Measurements from ENCODE around the gene WDR53. TPM values are rescaled to one million over a fixed set of nuclear protein-coding genes. Genes with fewer than 3 reads are reported as not detected.
"Not testable (repeated sequence)": the region's sequence is repeated elsewhere in the genome, so short reads cannot be mapped to it uniquely, and the experiment has no call there.

The WDR53 gene
- total RNA-seq, 1 donor from 2014 or later = 9.5 TPM

GRCh38 chr3:196523841-196524240 is 44.5 kb downstream of the WDR53 start:
- DNase-seq = no peak
- no peak overlapping the region for H3K4me3 ChIP-seq
- H3K36me3 ChIP-seq = no peaks in the 10 kb centered on the region
- H3K9me3 ChIP-seq = peaks cover 23% of the 10 kb centered on the region
- peaks cover 5% of the 10 kb centered on the region for H3K4me1 ChIP-seq
- ATAC-seq = no peak
- intact Hi-C loops (cut with DNase I) = no loop called here
- no peak for TF ChIP-seq CTCF (IDR thresholded peaks at IDR 0.05)
- H3K27me3 ChIP-seq (ENCODE audit: low read depth) = no peaks in the 10 kb centered on the region
- H3K27ac ChIP-seq = no peak overlapping the region

GRCh38 chr3:196521291-196521690 is 47.1 kb downstream of the WDR53 start:
- H3K27ac ChIP-seq; H3K4me3 ChIP-seq; ATAC-seq; DNase-seq; H3K4me1 ChIP-seq; H3K27me3 ChIP-seq (ENCODE audit: low read depth); H3K36me3 ChIP-seq; intact Hi-C loops (cut with DNase I): not testable (repeated sequence)
- peaks cover 35% of the 10 kb centered on the region for H3K9me3 ChIP-seq

GRCh38 chr3:196519718-196520082 is 48.7 kb downstream of the WDR53 start:
- no peaks in the 10 kb centered on the region for H3K27me3 ChIP-seq (ENCODE audit: low read depth)
- DNase-seq (no peak), ATAC-seq (no peak)
- H3K36me3 ChIP-seq = no peaks in the 10 kb centered on the region
- H3K4me3 ChIP-seq = no peak overlapping the region
- intact Hi-C loops (cut with DNase I) = no loop called here
- peaks cover 35% of the 10 kb centered on the region for H3K9me3 ChIP-seq
- no peaks in the 10 kb centered on the region for H3K4me1 ChIP-seq
- no peak for TF ChIP-seq CTCF (IDR thresholded peaks at IDR 0.05)
- H3K27ac ChIP-seq = no peak overlapping the region

- Histone ChIP-seq H3K9me3 (peaks cover 35% of the 10 kb centered on the region), H3K4me1 (no peaks in the 10 kb centered on the region), H3K27me3 (ENCODE audit: low read depth) (no peaks in the 10 kb centered on the region), H3K4me3 (no peak overlapping the region), H3K27ac (no peak overlapping the region), H3K36me3 (no peaks in the 10 kb centered on the region)
- peak; percentile 62 for TF ChIP-seq CTCF (IDR thresholded peaks at IDR 0.05)
- DNase-seq (peak; percentile 75), ATAC-seq (peak; percentile 74 to 85)
- intact Hi-C loops (cut with DNase I) = no loop called here
These were observed 49.2 kb downstream of the WDR53 start for GRCh38 chr3:196518966-196519717.

- Histone ChIP-seq H3K9me3 (peaks cover 35% of the 10 kb centered on the region), H3K4me1 (no peaks in the 10 kb centered on the region), H3K27me3 (ENCODE audit: low read depth) (no peaks in the 10 kb centered on the region), H3K4me3 (no peak overlapping the region), H3K27ac (no peak overlapping the region), H3K36me3 (no peaks in the 10 kb centered on the region)
- no peak for DNase-seq
- intact Hi-C loops (cut with DNase I) = no loop called here
- no peak for TF ChIP-seq CTCF (IDR thresholded peaks at IDR 0.05)
- no peak for ATAC-seq
These were observed 50.4 kb downstream of the WDR53 start for GRCh38 chr3:196517919-196518318.

GRCh38 chr3:196517162-196517800 is 51.1 kb downstream of the WDR53 start:
- no peaks in the 10 kb centered on the region for H3K4me1 ChIP-seq
- intact Hi-C loops (cut with DNase I) = no loop called here
- H3K27me3 ChIP-seq (ENCODE audit: low read depth) = no peaks in the 10 kb centered on the region
- ATAC-seq (no peak), DNase-seq (no peak)
- no peak overlapping the region for H3K27ac ChIP-seq
- H3K36me3 ChIP-seq = no peaks in the 10 kb centered on the region
- peaks cover 35% of the 10 kb centered on the region for H3K9me3 ChIP-seq
- no peak overlapping the region for H3K4me3 ChIP-seq
- TF ChIP-seq CTCF (IDR thresholded peaks at IDR 0.05) = no peak

Measured in lower lobe of right lung (tissue), 2 donors.